ENCODE data around the gene S100A16.
"Not testable (repeated sequence)": the region's sequence is repeated elsewhere in the genome, so short reads cannot be mapped to it uniquely, and the experiment has no call there.

DNA sequence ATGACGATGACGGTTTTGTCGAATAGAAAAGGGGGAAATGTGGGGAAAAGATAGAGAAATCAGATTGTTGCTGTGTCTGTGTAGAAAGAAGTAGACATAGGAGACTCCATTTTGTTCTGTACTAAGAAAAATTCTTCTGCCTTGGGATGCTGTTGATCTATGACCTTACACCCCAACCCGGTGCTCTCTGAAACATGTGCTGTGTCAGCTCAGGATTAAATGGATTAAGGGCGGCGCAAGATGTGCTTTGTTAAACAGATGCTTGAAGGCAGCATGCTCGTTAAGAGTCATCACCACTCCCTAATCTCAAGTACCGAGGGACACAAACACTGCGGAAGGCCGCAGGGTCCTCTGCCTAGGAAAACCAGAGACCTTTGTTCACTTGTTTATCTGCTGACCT, 37.4 kb downstream of the S100A16 start:
- TF ChIP-seq, protein P1, sequence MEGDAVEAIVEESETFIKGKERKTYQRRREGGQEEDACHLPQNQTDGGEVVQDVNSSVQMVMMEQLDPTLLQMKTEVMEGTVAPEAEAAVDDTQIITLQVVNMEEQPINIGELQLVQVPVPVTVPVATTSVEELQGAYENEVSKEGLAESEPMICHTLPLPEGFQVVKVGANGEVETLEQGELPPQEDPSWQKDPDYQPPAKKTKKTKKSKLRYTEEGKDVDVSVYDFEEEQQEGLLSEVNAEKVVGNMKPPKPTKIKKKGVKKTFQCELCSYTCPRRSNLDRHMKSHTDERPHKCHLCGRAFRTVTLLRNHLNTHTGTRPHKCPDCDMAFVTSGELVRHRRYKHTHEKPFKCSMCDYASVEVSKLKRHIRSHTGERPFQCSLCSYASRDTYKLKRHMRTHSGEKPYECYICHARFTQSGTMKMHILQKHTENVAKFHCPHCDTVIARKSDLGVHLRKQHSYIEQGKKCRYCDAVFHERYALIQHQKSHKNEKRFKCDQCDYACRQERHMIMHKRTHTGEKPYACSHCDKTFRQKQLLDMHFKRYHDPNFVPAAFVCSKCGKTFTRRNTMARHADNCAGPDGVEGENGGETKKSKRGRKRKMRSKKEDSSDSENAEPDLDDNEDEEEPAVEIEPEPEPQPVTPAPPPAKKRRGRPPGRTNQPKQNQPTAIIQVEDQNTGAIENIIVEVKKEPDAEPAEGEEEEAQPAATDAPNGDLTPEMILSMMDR (IDR thresholded peaks at IDR 0.05) = not testable (repeated sequence)
- not testable (repeated sequence) for TF ChIP-seq POLR2A (IDR thresholded peaks at IDR 0.05)

Data from body of pancreas (tissue), 4 donors.